SJCRH30 (cell line): ENCODE data around the gene CLDN9. TPM values are rescaled to one million over a fixed set of nuclear protein-coding genes. Genes with fewer than 3 reads are reported as not detected.

Source experiments
- DNase-seq, 2 experiments: peaks; one replicate each; pipeline ENCODE4 v3.0.0-alpha.2; 2015 to 2020
- H3K27ac ChIP-seq: fragments of 250-450 bp; sonication (Bioruptor Pico); 2 replicates; pipeline ENCODE4 v1.5.1; 2020; ENCODE audit warnings: mild to moderate bottlenecking, moderate library complexity
- H3K27me3 ChIP-seq: fragments of 250-450 bp; sonication (Bioruptor Pico); 2 replicates; pipeline ENCODE4 v1.5.1; 2020; ENCODE audit warnings: mild to moderate bottlenecking, moderate library complexity
- H3K36me3 ChIP-seq: fragments of 250-450 bp; sonication (Bioruptor Pico); 2 replicates; pipeline ENCODE4 v1.5.1; 2020; ENCODE audit warnings: mild to moderate bottlenecking, moderate library complexity
- H3K4me1 ChIP-seq: fragments of 250-450 bp; sonication (Bioruptor Pico); 2 replicates; pipeline ENCODE4 v1.5.1; 2020; ENCODE audit warnings: mild to moderate bottlenecking, moderate library complexity
- H3K4me3 ChIP-seq: fragments of 250-450 bp; sonication (Bioruptor Pico); 2 replicates; pipeline ENCODE4 v1.5.1; 2020; ENCODE audit warnings: mild to moderate bottlenecking, moderate library complexity
- H3K9me3 ChIP-seq: fragments of 250-450 bp; sonication (Bioruptor Pico); replicated peaks from 2 replicates; pipeline ENCODE4 v1.5.1; 2020; ENCODE audit warnings: mild to moderate bottlenecking, moderate library complexity
- total RNA-seq: library from RNA; depleted of rRNA; stranded (reverse); fragments of >200 nt; shearing (Covaris generic); gene quantifications from 2 replicates; pipeline ENCODE4 v1.2.3, GENCODE V29; 2014

The CLDN9 gene
- total RNA-seq, 1 experiment from 2014 or later: not detected

DNA sequence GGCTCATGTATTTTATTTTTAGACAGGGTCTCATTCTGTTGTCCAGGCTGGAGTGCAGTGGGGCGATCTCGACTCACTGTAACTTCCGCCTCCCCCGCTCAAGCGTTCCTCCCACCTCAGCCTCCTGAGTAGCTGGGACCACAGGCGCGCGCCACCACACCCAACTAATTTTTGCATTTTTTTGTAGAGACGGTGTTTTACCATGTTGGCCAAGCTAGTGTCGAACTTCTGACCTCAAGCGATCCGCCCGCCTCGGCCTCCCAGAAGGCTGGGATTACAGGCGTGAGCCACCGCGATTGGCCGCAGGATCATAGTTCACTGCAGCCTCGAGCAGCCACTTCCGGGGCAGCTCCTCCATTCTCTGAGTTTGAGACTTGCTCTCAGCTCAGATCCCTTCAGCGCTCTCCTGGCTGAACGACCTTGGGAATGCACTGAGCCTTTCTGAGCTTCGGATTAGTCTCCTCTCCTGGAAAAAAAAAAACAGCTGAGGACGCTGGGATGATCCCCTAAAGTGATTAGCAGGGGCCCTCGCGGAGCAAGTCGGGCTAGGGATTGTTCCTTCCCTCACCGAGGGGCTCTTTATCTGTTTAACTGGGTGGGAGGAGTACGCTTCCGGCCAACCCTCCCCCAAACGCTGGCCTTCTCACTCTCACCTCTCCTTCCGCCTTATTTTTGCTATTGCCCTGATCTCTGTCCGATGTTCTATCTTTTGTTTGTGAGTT is 31.4 kb upstream of the CLDN9 start:
- DNase-seq: peak; percentile 60 to 74
- peaks cover 37% of the 10 kb centered on the region for H3K4me1 ChIP-seq
- H3K27ac ChIP-seq: peak overlapping the region; percentile 80
- peak overlapping the region; percentile 90 for H3K4me3 ChIP-seq
- peaks cover 10% of the 10 kb centered on the region; the same call in 1 of the 2 replicates for H3K36me3 ChIP-seq
- no peaks in the 10 kb centered on the region for H3K27me3 ChIP-seq
- no peaks in the 10 kb centered on the region for H3K9me3 ChIP-seq

DNA sequence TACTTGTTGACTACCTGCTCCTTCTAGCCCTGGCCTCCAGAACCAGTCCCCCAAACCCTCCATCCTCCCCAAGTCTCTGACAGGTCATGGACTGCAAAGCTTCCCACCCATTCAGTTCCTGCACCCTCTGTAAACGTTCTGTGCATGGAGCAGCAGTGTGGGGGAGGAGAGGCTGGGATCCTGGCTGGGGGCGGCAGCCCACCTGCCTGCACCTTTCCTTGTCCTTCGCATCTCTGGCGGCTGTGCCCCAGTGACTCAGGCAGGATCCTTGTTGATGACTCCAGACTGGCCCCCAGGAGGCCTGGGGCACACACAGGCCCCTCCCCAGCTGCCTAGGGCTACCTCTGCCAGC is 30.8 kb upstream of the CLDN9 start:
- H3K27ac ChIP-seq: peak overlapping the region; percentile 80; the same call in 1 of the 2 replicates
- peaks cover 42% of the 10 kb centered on the region for H3K4me1 ChIP-seq
- H3K36me3 ChIP-seq: peaks cover 7% of the 10 kb centered on the region; the same call in 1 of the 2 replicates
- no peaks in the 10 kb centered on the region for H3K27me3 ChIP-seq
- H3K9me3 ChIP-seq: no peaks in the 10 kb centered on the region
- H3K4me3 ChIP-seq: peak overlapping the region; percentile 90; the same call in 1 of the 2 replicates
- DNase-seq: no peak

DNA sequence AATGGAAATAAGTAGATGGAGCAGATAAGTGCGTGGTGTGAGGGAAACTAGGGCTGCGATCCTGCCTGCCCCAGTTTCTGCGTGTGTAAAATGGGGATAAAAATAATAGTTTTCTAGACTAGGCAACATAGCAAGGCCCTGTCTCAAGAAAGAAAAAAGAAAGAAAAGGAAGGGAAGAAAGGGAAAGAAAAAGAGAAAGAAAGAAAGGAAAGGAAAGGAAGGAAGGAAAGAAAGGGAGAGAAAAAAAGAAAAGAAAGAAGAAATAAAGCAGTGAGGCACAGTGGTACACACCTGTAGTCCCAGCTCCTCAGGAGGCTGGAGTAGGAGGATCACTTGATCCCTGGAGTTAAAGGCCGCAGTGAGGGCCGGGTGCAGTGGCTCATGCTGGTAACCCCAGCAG is 30.3 kb upstream of the CLDN9 start:
- Histone ChIP-seq H3K27me3 (no peaks in the 10 kb centered on the region), H3K36me3 (peaks cover 3% of the 10 kb centered on the region; the same call in 1 of the 2 replicates), H3K27ac (no peak overlapping the region), H3K9me3 (no peaks in the 10 kb centered on the region), H3K4me3 (no peak overlapping the region), H3K4me1 (peaks cover 48% of the 10 kb centered on the region)
- no peak for DNase-seq

DNA sequence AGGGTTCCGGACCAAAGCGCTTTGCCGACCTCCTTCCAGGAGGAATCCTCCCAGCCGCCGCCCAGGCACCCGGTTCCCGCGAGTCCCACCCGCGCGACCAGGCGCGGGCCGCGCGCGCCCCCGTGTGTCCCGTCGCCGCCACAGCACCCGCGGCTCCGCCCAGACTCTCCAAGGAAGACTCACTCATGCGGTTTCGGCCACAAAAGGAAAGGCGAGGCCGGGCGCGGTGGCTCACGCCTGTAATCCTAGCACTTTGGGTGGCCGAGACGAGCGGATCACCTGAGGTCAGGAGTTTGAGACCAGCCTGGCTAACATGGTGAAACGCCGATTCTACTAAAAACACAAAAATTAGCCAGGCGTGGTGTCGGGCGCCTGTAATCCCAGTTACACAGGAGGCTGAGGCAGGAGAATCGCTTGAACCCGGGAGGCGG is 29.0 kb upstream of the CLDN9 start:
- Histone ChIP-seq H3K27ac (peak overlapping the region; percentile 30; the same call in 1 of the 2 replicates), H3K36me3 (no peaks in the 10 kb centered on the region), H3K4me1 (peaks cover 59% of the 10 kb centered on the region), H3K27me3 (no peaks in the 10 kb centered on the region), H3K4me3 (no peak overlapping the region), H3K9me3 (no peaks in the 10 kb centered on the region)
- peak; percentile 80 to 83 for DNase-seq

DNA sequence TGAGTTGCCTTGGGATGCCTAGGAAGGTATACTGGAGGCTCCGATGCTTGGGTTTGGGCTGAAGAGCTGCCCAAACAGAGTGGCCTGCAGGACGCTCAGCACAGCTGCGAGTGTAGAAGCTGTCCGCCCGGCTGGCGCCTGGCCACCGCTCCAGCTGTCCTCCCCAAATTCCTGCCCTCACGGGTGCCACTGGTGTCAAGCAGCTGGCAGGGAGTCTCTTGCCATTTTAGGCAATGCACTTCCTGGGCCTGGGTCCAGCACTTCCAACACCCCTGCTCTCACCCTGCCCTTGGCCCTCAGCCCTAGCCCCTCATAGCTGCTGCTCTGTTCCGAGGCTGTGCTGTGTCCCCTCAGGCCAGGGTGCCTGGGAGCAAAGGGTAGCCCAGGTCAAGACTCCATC is 27.3 kb upstream of the CLDN9 start:
- Histone ChIP-seq H3K27me3 (no peaks in the 10 kb centered on the region), H3K36me3 (no peaks in the 10 kb centered on the region), H3K9me3 (no peaks in the 10 kb centered on the region), H3K4me1 (peaks cover 64% of the 10 kb centered on the region), H3K27ac (peak overlapping the region; percentile 79), H3K4me3 (no peak overlapping the region)
- peak; percentile 88 to 92 for DNase-seq

- Histone ChIP-seq H3K9me3 (no peaks in the 10 kb centered on the region), H3K36me3 (no peaks in the 10 kb centered on the region), H3K4me1 (peaks cover 64% of the 10 kb centered on the region), H3K27ac (peak overlapping the region; percentile 79), H3K27me3 (no peaks in the 10 kb centered on the region), H3K4me3 (no peak overlapping the region)
- DNase-seq: peak in 1 of 2 experiments; percentile 61
These were observed 26.8 kb upstream of the CLDN9 start for GRCh38 chr16:2985893-2986355.

- H3K4me1 ChIP-seq: peaks cover 58% of the 10 kb centered on the region
- no peaks in the 10 kb centered on the region for H3K36me3 ChIP-seq
- DNase-seq: peak in 1 of 2 experiments; percentile 50
- H3K4me3 ChIP-seq: no peak overlapping the region
- H3K9me3 ChIP-seq: no peaks in the 10 kb centered on the region
- H3K27ac ChIP-seq: peak overlapping the region; percentile 66; the same call in 1 of the 2 replicates
- H3K27me3 ChIP-seq: no peaks in the 10 kb centered on the region
These were observed 26.0 kb upstream of the CLDN9 start for GRCh38 chr16:2986623-2987188.

DNA sequence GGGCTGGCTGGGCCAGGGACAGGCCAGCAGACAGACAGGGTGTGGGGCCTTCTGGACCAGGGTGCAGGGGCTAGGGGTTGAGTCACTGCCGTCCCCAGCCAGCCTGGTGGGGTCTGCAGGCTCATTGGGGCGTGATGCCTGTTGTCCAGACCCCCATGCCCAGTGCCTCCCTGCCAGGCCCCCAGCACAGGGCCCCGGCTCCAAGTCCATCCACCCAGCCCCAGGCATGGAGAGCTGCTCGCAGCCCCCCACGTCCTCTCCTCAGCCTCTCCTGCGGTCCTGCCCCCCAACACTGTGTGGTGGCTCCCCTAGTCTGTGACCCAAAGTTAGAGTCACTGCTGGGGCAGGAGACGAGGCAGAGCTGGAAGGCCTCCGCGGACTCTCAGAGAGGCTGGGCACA is 25.4 kb upstream of the CLDN9 start:
- Histone ChIP-seq H3K9me3 (no peaks in the 10 kb centered on the region), H3K36me3 (no peaks in the 10 kb centered on the region), H3K4me3 (no peak overlapping the region), H3K27me3 (no peaks in the 10 kb centered on the region), H3K4me1 (peaks cover 55% of the 10 kb centered on the region), H3K27ac (peak overlapping the region; percentile 66)
- DNase-seq: no peak

DNA sequence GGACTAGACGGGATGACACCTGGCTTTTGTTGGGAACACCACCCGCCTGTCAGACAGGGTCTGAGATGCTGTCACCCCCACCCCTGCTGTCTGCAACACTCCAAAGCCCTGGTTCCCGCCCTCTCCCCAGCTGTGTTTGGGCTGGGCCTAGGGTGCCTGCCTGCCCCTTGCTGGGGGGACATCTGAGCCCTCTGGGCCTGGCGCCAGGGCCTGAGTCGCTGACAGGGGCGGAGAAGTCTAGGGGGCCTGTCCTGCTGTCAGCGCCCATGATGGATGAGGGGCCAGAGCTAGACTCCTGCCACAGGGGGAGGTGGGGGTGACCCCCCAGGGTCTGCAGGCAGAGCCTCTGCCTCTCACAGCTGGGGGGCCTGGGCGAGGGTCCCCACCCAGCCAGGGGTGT is 24.9 kb upstream of the CLDN9 start:
- Histone ChIP-seq H3K4me1 (peaks cover 55% of the 10 kb centered on the region), H3K27ac (peak overlapping the region; percentile 66), H3K27me3 (no peaks in the 10 kb centered on the region), H3K4me3 (peak overlapping the region; percentile 23), H3K9me3 (no peaks in the 10 kb centered on the region), H3K36me3 (no peaks in the 10 kb centered on the region)
- DNase-seq: peak; percentile 90 to 93

GRCh38 chr16:2988590-2989099 is 24.1 kb upstream of the CLDN9 start:
- H3K4me1 ChIP-seq: peaks cover 52% of the 10 kb centered on the region
- H3K9me3 ChIP-seq: no peaks in the 10 kb centered on the region
- H3K4me3 ChIP-seq: peak overlapping the region; percentile 23
- no peaks in the 10 kb centered on the region for H3K36me3 ChIP-seq
- no peaks in the 10 kb centered on the region for H3K27me3 ChIP-seq
- DNase-seq: peak; percentile 53 to 56
- H3K27ac ChIP-seq: peak overlapping the region; percentile 66

GRCh38 chr16:2990891-2991290 is 21.8 kb upstream of the CLDN9 start:
- Histone ChIP-seq H3K27me3 (peaks cover 6% of the 10 kb centered on the region; the same call in 1 of the 2 replicates), H3K27ac (no peak overlapping the region), H3K4me1 (peaks cover 32% of the 10 kb centered on the region)

DNA sequence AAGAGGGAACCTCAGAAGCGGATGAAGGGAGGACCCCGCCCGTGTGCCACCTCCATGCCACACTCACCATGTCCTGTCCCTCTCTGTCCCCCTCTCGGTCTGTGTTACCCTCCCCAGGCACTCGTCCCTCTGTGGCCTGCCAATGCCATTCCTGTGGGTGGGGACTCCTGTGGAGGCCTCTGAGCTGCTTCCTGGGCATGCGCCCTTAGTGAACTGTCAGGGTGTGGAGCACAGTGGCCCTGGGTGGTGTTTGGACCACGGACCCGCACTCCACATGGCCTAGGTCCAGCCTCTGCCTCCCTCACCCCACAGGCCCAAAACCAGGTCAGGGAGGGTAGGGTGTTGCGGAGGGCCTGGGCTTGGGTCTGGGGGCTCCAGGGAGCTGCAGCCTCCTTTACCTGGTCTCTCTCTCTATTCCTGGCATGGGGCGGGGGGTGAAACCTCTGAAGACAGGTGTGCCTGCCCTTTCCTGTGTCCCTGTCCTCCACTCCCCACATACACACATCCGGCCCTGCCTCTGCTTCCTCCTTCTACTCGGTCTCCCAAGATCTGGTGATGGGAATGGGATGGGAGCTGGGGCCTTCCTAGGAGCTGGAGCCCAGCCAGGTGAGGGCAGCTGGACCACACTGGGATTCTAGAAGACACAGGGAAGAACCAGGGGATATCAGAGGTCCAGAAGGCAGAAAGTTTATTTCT is 21.0 kb upstream of the CLDN9 start:
- Histone ChIP-seq H3K4me1 (peaks cover 24% of the 10 kb centered on the region), H3K4me3 (no peak overlapping the region), H3K9me3 (no peaks in the 10 kb centered on the region), H3K27ac (no peak overlapping the region), H3K36me3 (no peaks in the 10 kb centered on the region), H3K27me3 (peaks cover 11% of the 10 kb centered on the region)
- no peak for DNase-seq

More at GRCh38 chr16:2990891-2991290, 21.8 kb upstream of the CLDN9 start:
- Histone ChIP-seq H3K9me3 (no peaks in the 10 kb centered on the region), H3K36me3 (no peaks in the 10 kb centered on the region), H3K4me3 (no peak overlapping the region)
- no peak for DNase-seq

GRCh38 chr16:2992383-2993081 is 20.2 kb upstream of the CLDN9 start:
- Histone ChIP-seq H3K36me3 (no peaks in the 10 kb centered on the region), H3K9me3 (no peaks in the 10 kb centered on the region), H3K4me1 (peaks cover 16% of the 10 kb centered on the region), H3K27me3 (peaks cover 14% of the 10 kb centered on the region), H3K4me3 (no peak overlapping the region), H3K27ac (no peak overlapping the region)
- DNase-seq: no peak

GRCh38 chr16:2996298-2996697 is 16.4 kb upstream of the CLDN9 start:
- no peaks in the 10 kb centered on the region for H3K9me3 ChIP-seq
- no peak for DNase-seq
- peaks cover 25% of the 10 kb centered on the region for H3K27me3 ChIP-seq
- H3K4me1 ChIP-seq: no peaks in the 10 kb centered on the region
- no peak overlapping the region for H3K27ac ChIP-seq
- H3K36me3 ChIP-seq: no peaks in the 10 kb centered on the region
- H3K4me3 ChIP-seq: no peak overlapping the region
